ENCODE results near the gene LEPROT. TPM values are rescaled to one million over a fixed set of nuclear protein-coding genes. Genes with fewer than 3 reads are reported as not detected.

LEPROT gene
- total RNA-seq, 1 donor from 2014 or later: 158 TPM

- Mint-ChIP-seq H3K4me3 (ENCODE audit: unreplicated experiment) (no peak overlapping the region), H3K27ac (ENCODE audit: unreplicated experiment) (peak overlapping the region; percentile 29), H3K9me3 (ENCODE audit: unreplicated experiment) (no peaks in the 10 kb centered on the region), H3K27me3 (ENCODE audit: unreplicated experiment) (no peaks in the 10 kb centered on the region), H3K36me3 (ENCODE audit: unreplicated experiment) (peaks cover 72% of the 10 kb centered on the region), H3K4me1 (ENCODE audit: unreplicated experiment) (peaks cover 25% of the 10 kb centered on the region)
- TF ChIP-seq CTCF (IDR thresholded peaks at IDR 0.05): no peak
- no peak for DNase-seq (ENCODE audit: extremely low spot score, unreplicated experiment)
Observed at GRCh38 chr1:65392497-65392896, 28.0 kb upstream of the LEPROT start.

GRCh38 chr1:65393347-65393746 lies 27.1 kb upstream of the LEPROT start:
- H3K27ac Mint-ChIP-seq (ENCODE audit: unreplicated experiment): peak overlapping the region; percentile 72
- TF ChIP-seq CTCF (IDR thresholded peaks at IDR 0.05): no peak
- peaks cover 66% of the 10 kb centered on the region for H3K36me3 Mint-ChIP-seq (ENCODE audit: unreplicated experiment)
- DNase-seq (ENCODE audit: extremely low spot score, unreplicated experiment): no peak
- H3K27me3 Mint-ChIP-seq (ENCODE audit: unreplicated experiment): no peaks in the 10 kb centered on the region
- H3K4me3 Mint-ChIP-seq (ENCODE audit: unreplicated experiment): no peak overlapping the region
- H3K9me3 Mint-ChIP-seq (ENCODE audit: unreplicated experiment): no peaks in the 10 kb centered on the region
- peaks cover 25% of the 10 kb centered on the region for H3K4me1 Mint-ChIP-seq (ENCODE audit: unreplicated experiment)

GRCh38 chr1:65393928-65394327 lies 26.5 kb upstream of the LEPROT start:
- Mint-ChIP-seq H3K9me3 (ENCODE audit: unreplicated experiment) (no peaks in the 10 kb centered on the region), H3K36me3 (ENCODE audit: unreplicated experiment) (peaks cover 66% of the 10 kb centered on the region), H3K27ac (ENCODE audit: unreplicated experiment) (no peak overlapping the region), H3K27me3 (ENCODE audit: unreplicated experiment) (no peaks in the 10 kb centered on the region), H3K4me3 (ENCODE audit: unreplicated experiment) (no peak overlapping the region), H3K4me1 (ENCODE audit: unreplicated experiment) (peaks cover 25% of the 10 kb centered on the region)
- no peak for DNase-seq (ENCODE audit: extremely low spot score, unreplicated experiment)
- TF ChIP-seq CTCF (IDR thresholded peaks at IDR 0.05): no peak

- no peak for DNase-seq (ENCODE audit: extremely low spot score, unreplicated experiment)
Observed at GRCh38 chr1:65395887-65396612, 24.4 kb upstream of the LEPROT start.

More at GRCh38 chr1:65395887-65396612, 24.4 kb upstream of the LEPROT start:
- peaks cover 64% of the 10 kb centered on the region for H3K36me3 Mint-ChIP-seq (ENCODE audit: unreplicated experiment)
- H3K4me1 Mint-ChIP-seq (ENCODE audit: unreplicated experiment): peaks cover 17% of the 10 kb centered on the region
- H3K27ac Mint-ChIP-seq (ENCODE audit: unreplicated experiment): no peak overlapping the region
- H3K4me3 Mint-ChIP-seq (ENCODE audit: unreplicated experiment): no peak overlapping the region
- no peaks in the 10 kb centered on the region for H3K27me3 Mint-ChIP-seq (ENCODE audit: unreplicated experiment)
- H3K9me3 Mint-ChIP-seq (ENCODE audit: unreplicated experiment): no peaks in the 10 kb centered on the region
- TF ChIP-seq CTCF (IDR thresholded peaks at IDR 0.05): no peak

All from osteocyte (in vitro differentiated cells).